Right atrium auricular region (tissue), 2 donors: Measurements from ENCODE around the gene SCUBE2. TPM values are rescaled to one million over a fixed set of nuclear protein-coding genes. Genes with fewer than 3 reads are reported as not detected.
A peak's percentile ranks its signal among the peaks of the same experiment; 100 is the strongest.

Source experiments
- DNase-seq: peaks from one replicate; pipeline ENCODE4 v3.0.0-alpha.2; 2019; ENCODE audit warnings: low spot score
- H3K27ac ChIP-seq, 2 donors: fragments of 200-600 bp; sonication (generic); 1 replicate in 1 of 2; 2 replicates in 1 of 2; pipeline ENCODE4 v1.5.1; 2016 to 2019
- H3K27me3 ChIP-seq, 2 donors: fragments of 200-600 bp; sonication (generic); one replicate each; pipeline versions ENCODE4 v1.5.1 to v1.6.0; 2017 to 2019
- H3K36me3 ChIP-seq: fragments of 200-600 bp; sonication (generic); one replicate; pipeline ENCODE4 v1.5.1; 2016
- H3K4me1 ChIP-seq, 2 donors: fragments of 200-600 bp; sonication (generic); one replicate each; pipeline versions ENCODE4 v1.5.1 to v1.6.0; 2017 to 2019
- H3K4me3 ChIP-seq, 2 donors: fragments of 200-600 bp; sonication (generic); 1 replicate in 1 of 2; 2 replicates in 1 of 2; pipeline ENCODE4 v1.5.1; 2017 to 2019; ENCODE audit warnings: mild to moderate bottlenecking in 1 of 2, moderate library complexity in 1 of 2
- H3K9me3 ChIP-seq, 2 donors: fragments of 200-600 bp; sonication (generic); one replicate each; pipeline ENCODE4 v1.5.1; 2019
- CTCF ChIP-seq, 2 donors: fragments of 200-600 bp; sonication (generic); IDR thresholded peaks; one replicate each; pipeline ENCODE4 v1.5.1; 2019; ENCODE audit warnings: antibody characterized with exemption in 2 of 2
- total RNA-seq, 2 donors: library from RNA; depleted of rRNA; stranded (reverse); fragments of >200 nt; gene quantifications; one replicate each; pipeline ENCODE4 v1.1.0, GENCODE V29; 2016

Gene SCUBE2
- total RNA-seq: 1 to 10 TPM in 1 of 2 donors, under 1 TPM in 1; 0.63 to 1.6 TPM

GRCh38 chr11:9091044-9091922, at the start of gene SCUBE2:
SCUBE2 (minus strand) TSS chr11:9091599; CDS start chr11:9091528, 71 bp downstream.
- Histone ChIP-seq H3K4me3 (peak within 1 kb of the TSS; percentile 37 to 58), H3K36me3 (no peaks in the 10 kb centered on the region), H3K27ac (no peak within 1 kb of the TSS), H3K27me3 (peaks cover 0 to 5% of the 10 kb centered on the region in 2 donors), H3K9me3 (no peaks in the 10 kb centered on the region), H3K4me1 (peaks cover 0 to 9% of the 10 kb centered on the region in 2 donors)
- DNase-seq: no peak
- no peak for TF ChIP-seq CTCF (IDR thresholded peaks at IDR 0.05)

DNA sequence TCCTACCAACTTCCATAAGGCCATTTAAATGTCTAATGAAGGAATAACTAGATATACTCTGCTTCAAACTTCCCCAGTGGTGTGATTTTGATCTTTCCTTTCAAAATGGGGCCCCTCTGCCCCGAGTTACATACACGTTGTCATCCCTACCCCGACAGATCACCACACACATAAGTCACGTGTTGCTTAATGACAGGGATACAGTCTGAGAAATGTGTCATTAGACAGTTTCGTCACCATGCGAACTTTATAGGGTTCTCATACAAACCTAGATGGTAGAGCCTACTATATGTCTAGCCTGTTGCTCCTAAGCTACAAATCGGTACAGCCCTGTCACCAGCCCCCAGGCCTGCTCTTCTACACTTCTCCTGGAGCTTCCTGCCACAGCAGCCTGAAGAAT, 49.8 kb upstream of the SCUBE2 start:
- Histone ChIP-seq H3K27ac (no peak overlapping the region), H3K4me3 (no peak overlapping the region), H3K36me3 (peaks cover 83% of the 10 kb centered on the region), H3K27me3 (no peaks in the 10 kb centered on the region), H3K9me3 (no peaks in the 10 kb centered on the region), H3K4me1 (peaks cover 0 to 22% of the 10 kb centered on the region in 2 donors)
- DNase-seq: no peak
- TF ChIP-seq CTCF (IDR thresholded peaks at IDR 0.05): no peak

- H3K9me3 ChIP-seq: no peaks in the 10 kb centered on the region
- peaks cover 0 to 22% of the 10 kb centered on the region in 2 donors for H3K4me1 ChIP-seq
- no peak overlapping the region for H3K4me3 ChIP-seq
- no peak for DNase-seq
- peaks cover 69% of the 10 kb centered on the region for H3K36me3 ChIP-seq
- H3K27me3 ChIP-seq: no peaks in the 10 kb centered on the region
- H3K27ac ChIP-seq: peak overlapping the region; percentile 19 to 34
- TF ChIP-seq CTCF (IDR thresholded peaks at IDR 0.05): no peak
Observed at GRCh38 chr11:9139628-9140357, 48.4 kb upstream of the SCUBE2 start.

- H3K4me3 ChIP-seq: no peak overlapping the region
- peak overlapping the region; percentile 19 to 34 for H3K27ac ChIP-seq
- H3K4me1 ChIP-seq: peaks cover 0 to 22% of the 10 kb centered on the region in 2 donors
- no peak for TF ChIP-seq CTCF (IDR thresholded peaks at IDR 0.05)
- DNase-seq: no peak
- H3K9me3 ChIP-seq: no peaks in the 10 kb centered on the region
- H3K27me3 ChIP-seq: no peaks in the 10 kb centered on the region
- peaks cover 60% of the 10 kb centered on the region for H3K36me3 ChIP-seq
Observed at GRCh38 chr11:9138612-9139579, 47.5 kb upstream of the SCUBE2 start.

DNA sequence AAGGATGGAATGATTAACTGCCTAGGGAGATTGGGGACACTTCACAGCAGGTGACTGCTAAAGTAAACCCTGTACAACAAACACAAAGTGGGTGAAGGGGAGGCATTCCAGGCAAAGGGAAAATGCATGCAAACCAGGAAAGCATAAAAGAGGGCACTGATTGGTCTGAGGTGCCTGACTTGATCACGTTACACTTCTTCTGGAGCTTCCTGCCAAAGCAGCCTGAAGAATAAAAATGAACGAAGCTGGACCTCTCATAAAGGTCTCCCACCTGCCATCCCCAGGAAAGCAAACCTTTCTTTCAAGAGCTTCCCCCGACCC, 46.7 kb upstream of the SCUBE2 start:
- peak in 1 of 2 donors; percentile 7 for TF ChIP-seq CTCF (IDR thresholded peaks at IDR 0.05)
- H3K27ac ChIP-seq: no peak overlapping the region

More for the DNA sequence above, 46.7 kb upstream of the SCUBE2 start:
- Histone ChIP-seq H3K4me3 (no peak overlapping the region), H3K9me3 (no peaks in the 10 kb centered on the region), H3K36me3 (peaks cover 52% of the 10 kb centered on the region), H3K4me1 (peaks cover 0 to 22% of the 10 kb centered on the region in 2 donors), H3K27me3 (no peaks in the 10 kb centered on the region)
- DNase-seq: no peak
